ENCODE data around the gene CDT1. TPM values are rescaled to one million over a fixed set of nuclear protein-coding genes. Genes with fewer than 3 reads are reported as not detected.

The CDT1 gene
- total RNA-seq, 1 experiment from 2014 or later, result 43.0 TPM

- BruUV-seq (replicated peaks), result no TSS peak
- intact Hi-C loops (cut with micrococcal nuclease), result no loop called here
- no peak overlapping the region for H3K9ac ChIP-seq (ENCODE audit: low read length)
- no peaks in the 10 kb centered on the region for H3K36me3 ChIP-seq (ENCODE audit: low read depth, low read length)
- ATAC-seq (no peak), DNase-seq (no peak)
- peaks cover 37% of the 10 kb centered on the region for H3K4me1 ChIP-seq (ENCODE audit: insufficient read depth, low read length)
- no peaks in the 10 kb centered on the region for H3K9me3 ChIP-seq (ENCODE audit: low read length)
- H3K27me3 ChIP-seq (ENCODE audit: low read length), result no peaks in the 10 kb centered on the region
- peaks cover 16% of the 10 kb centered on the region; the same call in 1 of the 2 replicates for H4K20me1 ChIP-seq (ENCODE audit: low read length)
- CTCF ChIA-PET, result no interaction called here
- H2AFZ ChIP-seq (ENCODE audit: low read length), result no peak overlapping the region
- TF ChIP-seq CTCF (conservative IDR thresholded peaks at IDR 0.05; ENCODE audit: low read depth, low read length) (no peak), EZH2 (IDR thresholded peaks at IDR 0.05; ENCODE audit: low read length, unreplicated experiment) (no peak), EZH2phosphoT487 (IDR thresholded peaks at IDR 0.05; ENCODE audit: borderline replicate concordance, low read length) (no peak)
- peaks cover 98% of the 10 kb centered on the region for H3K79me2 ChIP-seq (ENCODE audit: low read length)
- H3F3A ChIP-seq (ENCODE audit: low read length, unreplicated experiment), result no peaks in the 10 kb centered on the region
- H3K27ac ChIP-seq (ENCODE audit: low read length), result no peak overlapping the region
- no peak overlapping the region for H3K4me3 ChIP-seq (ENCODE audit: low read length)
- POLR2A ChIA-PET (ENCODE audit: unreplicated experiment), result no interaction called here
- H3K9me2 ChIP-seq (replicated peaks; ENCODE audit: low read length), result no peaks in the 10 kb centered on the region
- H3K4me2 ChIP-seq (ENCODE audit: low read length), result no peak overlapping the region
Observed at GRCh38 chr16:88761830-88762229, 41.8 kb upstream of the CDT1 start.

GRCh38 chr16:88762258-88762870 lies 41.2 kb upstream of the CDT1 start:
- H3K79me2 ChIP-seq (ENCODE audit: low read length), result peaks cover 98% of the 10 kb centered on the region
- ATAC-seq (no peak), DNase-seq (no peak)
- ChIA-PET CTCF (interaction anchor here (0.8 kb wide), 1 partner anchor 25 kb away, joined by 4 read pairs; no protein-coding TSS in a partner anchor), POLR2A (ENCODE audit: unreplicated experiment) (no interaction called here)
- no peaks in the 10 kb centered on the region for H3F3A ChIP-seq (ENCODE audit: low read length, unreplicated experiment)
- no peak overlapping the region for H3K4me2 ChIP-seq (ENCODE audit: low read length)
- no TSS peak for BruUV-seq (replicated peaks)
- H3K9me2 ChIP-seq (replicated peaks; ENCODE audit: low read length), result no peaks in the 10 kb centered on the region
- H3K27ac ChIP-seq (ENCODE audit: low read length), result no peak overlapping the region
- no peaks in the 10 kb centered on the region for H3K9me3 ChIP-seq (ENCODE audit: low read length)
- H3K4me3 ChIP-seq (ENCODE audit: low read length), result no peak overlapping the region
- intact Hi-C loops (cut with micrococcal nuclease), result no loop called here
- no peaks in the 10 kb centered on the region for H3K27me3 ChIP-seq (ENCODE audit: low read length)
- peaks cover 39% of the 10 kb centered on the region for H3K4me1 ChIP-seq (ENCODE audit: insufficient read depth, low read length)
- no peak overlapping the region for H2AFZ ChIP-seq (ENCODE audit: low read length)
- TF ChIP-seq EZH2 (IDR thresholded peaks at IDR 0.05; ENCODE audit: low read length, unreplicated experiment), result no peak
- TF ChIP-seq CTCF (conservative IDR thresholded peaks at IDR 0.05; ENCODE audit: low read depth, low read length), result no peak
- H3K36me3 ChIP-seq (ENCODE audit: low read depth, low read length), result no peaks in the 10 kb centered on the region
- no peak overlapping the region for H3K9ac ChIP-seq (ENCODE audit: low read length)
- peaks cover 16% of the 10 kb centered on the region; the same call in 1 of the 2 replicates for H4K20me1 ChIP-seq (ENCODE audit: low read length)

- Histone ChIP-seq H3K4me1 (ENCODE audit: insufficient read depth, low read length) (peaks cover 39% of the 10 kb centered on the region), H2AFZ (ENCODE audit: low read length) (no peak overlapping the region), H3K79me2 (ENCODE audit: low read length) (peaks cover 98% of the 10 kb centered on the region), H3K9ac (ENCODE audit: low read length) (no peak overlapping the region), H3K9me3 (ENCODE audit: low read length) (no peaks in the 10 kb centered on the region), H3K27me3 (ENCODE audit: low read length) (no peaks in the 10 kb centered on the region), H3K4me3 (ENCODE audit: low read length) (no peak overlapping the region), H3K27ac (ENCODE audit: low read length) (no peak overlapping the region), H3K4me2 (ENCODE audit: low read length) (no peak overlapping the region), H4K20me1 (ENCODE audit: low read length) (peaks cover 15% of the 10 kb centered on the region; the same call in 1 of the 2 replicates), H3K36me3 (ENCODE audit: low read depth, low read length) (no peaks in the 10 kb centered on the region), H3F3A (ENCODE audit: low read length, unreplicated experiment) (no peaks in the 10 kb centered on the region), H3K9me2 (replicated peaks; ENCODE audit: low read length) (no peaks in the 10 kb centered on the region)
- no TSS peak for BruUV-seq (replicated peaks)
- no peak for TF ChIP-seq CTCF (conservative IDR thresholded peaks at IDR 0.05; ENCODE audit: low read depth, low read length)
- no peak for TF ChIP-seq EZH2phosphoT487 (IDR thresholded peaks at IDR 0.05; ENCODE audit: borderline replicate concordance, low read length)
- TF ChIP-seq EZH2 (IDR thresholded peaks at IDR 0.05; ENCODE audit: low read length, unreplicated experiment), result no peak
- ATAC-seq (no peak), DNase-seq (no peak)
- intact Hi-C loops (cut with micrococcal nuclease), result no loop called here
- CTCF ChIA-PET, result interaction anchor here (0.8 kb wide), 1 partner anchor 25 kb away, joined by 4 read pairs; no protein-coding TSS in a partner anchor
- POLR2A ChIA-PET (ENCODE audit: unreplicated experiment), result no interaction called here
Observed at GRCh38 chr16:88762941-88763340, 40.6 kb upstream of the CDT1 start.

All from PC-3 (cell line).